ENCODE measurements around the gene MMP24.

Gene MMP24

GRCh38 chr20:35238735-35239134, 12.2 kb downstream of the MMP24 start:
- TF ChIP-seq, protein P1, sequence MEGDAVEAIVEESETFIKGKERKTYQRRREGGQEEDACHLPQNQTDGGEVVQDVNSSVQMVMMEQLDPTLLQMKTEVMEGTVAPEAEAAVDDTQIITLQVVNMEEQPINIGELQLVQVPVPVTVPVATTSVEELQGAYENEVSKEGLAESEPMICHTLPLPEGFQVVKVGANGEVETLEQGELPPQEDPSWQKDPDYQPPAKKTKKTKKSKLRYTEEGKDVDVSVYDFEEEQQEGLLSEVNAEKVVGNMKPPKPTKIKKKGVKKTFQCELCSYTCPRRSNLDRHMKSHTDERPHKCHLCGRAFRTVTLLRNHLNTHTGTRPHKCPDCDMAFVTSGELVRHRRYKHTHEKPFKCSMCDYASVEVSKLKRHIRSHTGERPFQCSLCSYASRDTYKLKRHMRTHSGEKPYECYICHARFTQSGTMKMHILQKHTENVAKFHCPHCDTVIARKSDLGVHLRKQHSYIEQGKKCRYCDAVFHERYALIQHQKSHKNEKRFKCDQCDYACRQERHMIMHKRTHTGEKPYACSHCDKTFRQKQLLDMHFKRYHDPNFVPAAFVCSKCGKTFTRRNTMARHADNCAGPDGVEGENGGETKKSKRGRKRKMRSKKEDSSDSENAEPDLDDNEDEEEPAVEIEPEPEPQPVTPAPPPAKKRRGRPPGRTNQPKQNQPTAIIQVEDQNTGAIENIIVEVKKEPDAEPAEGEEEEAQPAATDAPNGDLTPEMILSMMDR (IDR thresholded peaks at IDR 0.05; ENCODE audit: low read depth, low read length, missing control alignments) = no peak
- no peak for DNase-seq (ENCODE audit: low read depth)
- no peak overlapping the region for H3K4me3 ChIP-seq (ENCODE audit: low read depth, low read length)

- H3K4me3 ChIP-seq (ENCODE audit: low read depth, low read length) = no peak overlapping the region
- DNase-seq (ENCODE audit: low read depth) = no peak
- TF ChIP-seq, protein P1 (IDR thresholded peaks at IDR 0.05; ENCODE audit: low read depth, low read length, missing control alignments) = no peak
Measured at GRCh38 chr20:35240083-35240810, 13.8 kb downstream of the MMP24 start.

GRCh38 chr20:35240811-35241293, 14.4 kb downstream of the MMP24 start:
- DNase-seq (ENCODE audit: low read depth) = no peak
- H3K4me3 ChIP-seq (ENCODE audit: low read depth, low read length) = no peak overlapping the region

DNA sequence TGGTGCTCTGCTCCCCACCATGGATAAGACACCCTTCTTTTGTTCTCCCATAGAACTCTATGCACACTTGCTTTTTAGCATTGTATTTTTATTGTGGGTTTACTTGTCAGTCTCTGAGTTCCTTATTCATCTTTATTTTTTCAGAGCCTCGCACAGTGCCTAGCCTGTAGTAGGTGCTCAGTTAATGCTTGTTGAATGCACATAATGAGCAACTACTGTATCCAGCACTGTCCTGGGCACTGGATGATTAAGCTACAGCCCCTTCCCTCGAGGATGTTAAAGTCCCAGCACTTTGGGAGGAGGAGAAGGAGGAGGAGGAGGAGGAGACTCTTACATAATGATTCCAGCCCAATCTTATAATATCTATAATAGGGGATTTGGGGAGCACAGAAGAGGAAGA, 16.8 kb downstream of the MMP24 start:
- no peak for DNase-seq (ENCODE audit: low read depth)
- TF ChIP-seq, protein P1 (IDR thresholded peaks at IDR 0.05; ENCODE audit: low read depth, low read length, missing control alignments) = no peak
- H3K4me3 ChIP-seq (ENCODE audit: low read depth, low read length) = no peak overlapping the region

More at GRCh38 chr20:35240811-35241293, 14.4 kb downstream of the MMP24 start:
- TF ChIP-seq, protein P1 (IDR thresholded peaks at IDR 0.05; ENCODE audit: low read depth, low read length, missing control alignments) = no peak

DNA sequence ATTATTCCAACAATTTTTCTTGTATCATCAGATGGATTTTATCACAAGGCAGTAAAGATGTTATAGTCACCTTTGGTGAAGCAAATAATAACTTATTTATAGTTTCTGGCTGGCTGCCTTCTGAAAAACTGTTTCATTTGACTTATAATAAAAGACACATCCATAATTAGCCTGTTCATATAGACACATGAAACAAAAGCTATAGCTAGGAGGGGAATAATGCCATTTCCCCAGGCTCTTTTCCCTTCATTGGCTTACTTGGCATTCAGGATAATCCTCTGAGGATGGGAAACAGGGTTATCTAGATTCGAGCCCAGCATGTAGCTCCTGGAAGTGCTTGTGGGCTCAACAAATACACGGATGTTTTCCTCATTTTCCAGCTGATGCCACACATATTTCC, 17.5 kb downstream of the MMP24 start:
- DNase-seq (ENCODE audit: low read depth) = no peak
- TF ChIP-seq, protein P1 (IDR thresholded peaks at IDR 0.05; ENCODE audit: low read depth, low read length, missing control alignments) = no peak
- H3K4me3 ChIP-seq (ENCODE audit: low read depth, low read length) = no peak overlapping the region

GRCh38 chr20:35246723-35247122, 20.2 kb downstream of the MMP24 start:
- TF ChIP-seq, protein P1 (IDR thresholded peaks at IDR 0.05; ENCODE audit: low read depth, low read length, missing control alignments) = no peak
- no peak for DNase-seq (ENCODE audit: low read depth)
- H3K4me3 ChIP-seq (ENCODE audit: low read depth, low read length) = no peak overlapping the region
